NCI-H2196 (cell line): ENCODE results near the gene LIX1L.

Experiments used
- DNase-seq: peaks from one replicate; lab custom pipeline; 2025; ENCODE audit not compliant: unreplicated experiment; lab: John Stamatoyannopoulos, UW

Gene LIX1L

GRCh38 chr1:145985502-145986439, 28.0 kb upstream of the LIX1L start:
- peak; percentile 66 for DNase-seq

DNA sequence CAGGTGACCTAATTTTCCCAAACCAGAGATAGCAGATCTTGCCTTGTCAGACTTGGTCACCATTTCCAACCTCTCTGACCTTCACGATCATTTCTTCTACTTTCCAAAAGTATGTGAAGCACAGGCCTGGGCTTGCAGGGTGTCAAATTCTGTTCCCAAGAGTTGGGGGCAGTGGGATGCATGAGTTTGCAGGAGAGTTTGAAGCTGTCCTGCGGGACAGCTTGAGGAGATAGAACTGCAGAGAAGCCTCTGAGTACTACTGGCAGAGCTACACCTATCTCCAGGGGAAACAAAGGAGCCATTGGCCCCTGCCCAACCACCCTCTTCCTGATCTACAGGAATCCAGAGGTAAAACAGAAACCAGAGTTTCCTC, 27.3 kb upstream of the LIX1L start:
- DNase-seq: no peak

GRCh38 chr1:145983960-145984830, 26.4 kb upstream of the LIX1L start:
- DNase-seq: no peak

DNA sequence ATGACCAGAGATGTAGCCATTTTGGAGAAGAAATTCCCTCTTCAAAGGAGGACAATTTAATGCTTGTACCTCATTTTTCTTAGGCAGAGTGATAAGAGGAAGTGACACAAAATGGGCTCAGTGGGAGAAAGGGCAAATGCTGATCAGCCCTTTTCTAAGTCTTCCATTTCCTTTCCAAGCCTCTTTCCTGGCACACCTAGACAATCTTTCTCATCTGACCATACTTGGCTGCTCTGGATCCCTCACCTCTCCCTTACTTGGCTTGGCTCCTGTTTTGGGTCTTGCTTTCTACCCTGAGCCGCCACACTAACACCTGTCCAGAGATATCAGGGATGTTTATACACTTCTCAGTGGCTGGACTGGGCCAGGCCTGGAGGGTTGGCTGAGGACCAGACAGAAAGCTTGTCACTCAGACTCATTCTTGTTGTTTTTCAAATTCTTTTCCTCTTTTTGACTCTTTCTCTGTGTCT, 25.4 kb upstream of the LIX1L start:
- peak; percentile 72 for DNase-seq

- DNase-seq: no peak
Observed at GRCh38 chr1:145982010-145982723, 24.4 kb upstream of the LIX1L start.

DNA sequence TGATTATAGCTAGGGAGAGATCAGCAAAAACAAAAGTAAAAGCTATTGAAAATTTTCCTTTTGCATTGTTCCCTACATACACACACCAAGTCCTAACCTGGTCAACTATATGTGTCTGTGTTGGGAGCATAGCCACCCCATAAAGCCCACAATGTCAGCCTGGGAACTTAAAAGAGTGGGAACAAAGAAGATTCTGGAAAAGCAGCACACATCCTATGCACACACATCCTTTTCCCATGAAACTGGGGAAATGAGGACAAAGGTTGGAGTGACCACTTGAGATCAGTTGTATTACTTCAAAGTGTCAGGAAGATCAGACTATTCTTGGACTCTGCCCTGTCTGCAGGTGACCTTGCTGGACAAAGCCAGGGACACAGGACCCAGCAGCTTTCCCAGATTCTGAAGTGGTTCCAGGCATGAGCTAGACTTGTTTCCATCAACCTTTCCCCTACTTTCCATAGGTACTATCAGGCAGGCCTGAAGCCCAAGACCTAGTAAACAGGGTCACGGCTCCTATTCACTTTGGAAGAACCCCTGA, 22.7 kb upstream of the LIX1L start:
- DNase-seq: no peak

DNA sequence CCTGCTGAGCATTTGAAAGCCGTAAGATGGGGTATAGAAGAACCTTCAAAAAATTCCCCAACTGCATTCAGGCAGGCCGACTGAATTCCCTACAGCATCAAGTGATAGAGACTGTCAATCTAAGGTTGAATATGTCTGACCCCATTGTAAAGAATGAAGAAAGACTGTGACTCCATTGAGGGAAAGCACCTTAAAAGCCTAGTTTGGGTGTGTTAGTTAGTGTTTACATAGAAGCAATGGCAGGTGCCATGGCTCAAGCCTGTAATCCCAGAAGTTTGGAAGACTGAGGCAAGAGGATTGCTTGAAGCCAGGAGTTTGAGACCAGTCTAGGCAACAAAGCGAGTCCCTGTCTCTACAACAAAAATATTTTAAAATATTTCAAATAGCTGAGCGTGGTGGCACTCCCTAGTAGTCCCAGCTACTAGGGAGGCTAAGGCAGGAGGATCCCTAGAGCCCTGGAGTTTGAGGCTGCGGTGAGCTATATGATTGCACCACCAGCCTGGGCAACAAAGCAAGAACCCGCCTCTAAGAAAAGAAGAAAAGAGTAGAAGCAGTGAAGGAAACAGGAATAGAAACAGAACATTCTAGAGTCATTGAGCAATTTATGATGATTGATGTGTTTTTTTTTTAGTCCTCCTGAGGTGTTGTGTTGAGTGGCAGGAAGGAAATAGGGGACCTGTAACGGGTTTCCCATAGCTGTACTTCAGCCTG, 22.1 kb upstream of the LIX1L start:
- DNase-seq: no peak

DNA sequence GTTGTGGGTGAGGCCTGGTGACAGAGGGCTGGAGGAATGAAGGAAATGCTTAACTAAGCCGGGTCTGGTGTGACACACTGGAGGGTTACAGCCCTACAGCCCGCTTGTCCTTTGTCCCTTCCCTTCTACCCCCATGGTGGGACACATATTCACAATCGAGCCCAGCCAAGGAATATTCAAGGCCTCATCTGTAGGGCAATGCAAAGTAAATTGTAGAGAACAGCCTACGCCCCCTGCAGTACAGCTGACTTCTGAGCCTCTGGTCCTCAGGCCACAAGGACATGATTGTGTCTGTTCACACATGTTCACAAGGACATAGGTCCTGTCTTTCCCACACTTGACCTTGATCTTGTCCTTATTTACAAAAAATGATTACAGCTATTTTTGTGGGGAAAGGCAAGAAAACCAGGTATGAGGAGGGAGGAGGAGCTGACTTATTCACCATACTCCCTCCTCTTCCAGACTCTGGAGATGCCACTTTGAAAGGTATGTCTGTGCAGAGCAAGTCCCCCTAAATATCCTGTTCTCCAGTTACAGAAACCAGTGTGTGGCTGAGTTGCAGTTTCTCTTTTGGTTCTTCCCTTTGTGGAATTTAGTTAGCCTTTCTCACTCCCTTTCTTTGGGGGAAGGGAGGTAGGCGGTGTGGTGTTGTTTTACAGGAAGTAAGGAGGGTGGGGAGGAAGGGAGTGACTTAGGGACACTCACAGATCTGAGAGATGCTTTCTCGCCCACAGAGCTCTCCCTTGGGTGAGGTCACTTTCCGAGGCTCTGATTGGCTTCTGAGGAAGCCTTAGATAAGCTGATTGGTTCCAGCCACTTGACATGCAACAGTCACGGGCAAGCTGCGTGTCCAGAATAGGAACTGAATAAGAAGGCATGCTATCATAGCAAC, 21.3 kb upstream of the LIX1L start:
- peak; percentile 99 for DNase-seq

GRCh38 chr1:145978471-145978853, 20.6 kb upstream of the LIX1L start:
- DNase-seq: no peak

DNA sequence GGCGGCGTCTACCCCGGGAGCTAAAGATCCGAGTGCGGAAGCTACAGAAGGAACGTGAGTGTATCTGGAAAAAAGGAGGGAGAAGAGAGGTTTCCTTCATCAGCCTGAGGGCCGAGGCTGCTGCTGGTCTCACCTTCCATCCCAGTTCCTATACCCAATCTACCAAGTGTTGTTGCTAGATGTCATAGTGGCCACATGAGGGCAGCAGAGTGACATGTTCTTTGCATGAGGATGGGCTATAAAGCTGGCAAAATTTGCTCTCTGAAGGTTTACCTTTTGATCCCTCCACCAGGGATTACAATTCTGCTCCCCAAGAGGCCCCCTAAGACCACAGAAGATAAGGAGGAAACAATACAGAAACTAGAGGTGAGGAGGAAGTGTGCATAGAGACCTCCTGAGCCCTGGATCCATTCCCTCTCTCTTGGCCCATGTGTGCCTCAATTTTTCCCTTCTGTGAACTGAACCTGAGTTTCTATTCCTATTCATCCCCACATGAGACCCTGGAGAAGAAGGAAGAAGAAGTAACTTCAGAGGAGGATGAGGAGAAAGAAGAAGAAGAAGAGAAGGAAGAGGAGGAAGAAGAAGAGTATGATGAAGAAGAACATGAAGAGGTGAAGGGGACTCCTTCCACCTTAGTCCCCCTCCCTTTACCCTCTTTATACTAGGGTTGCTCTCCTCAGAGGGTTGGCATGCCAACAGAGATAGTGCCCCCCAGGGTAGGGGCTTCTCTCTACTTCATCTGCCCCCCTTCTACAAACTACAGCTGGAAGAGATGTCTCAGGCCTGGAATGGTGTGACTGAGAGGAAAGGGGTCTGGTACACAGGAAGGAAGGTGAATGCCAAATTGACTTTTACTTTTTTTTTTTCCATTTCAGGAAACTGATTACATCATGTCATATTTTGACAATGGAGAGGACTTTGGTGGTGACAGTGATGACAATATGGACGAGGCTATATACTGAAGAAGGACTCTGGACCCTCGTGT, 20.0 kb upstream of the LIX1L start:
- peak; percentile 79 for DNase-seq

- no peak for DNase-seq
Observed at GRCh38 chr1:145977016-145977415, 19.2 kb upstream of the LIX1L start.

DNA sequence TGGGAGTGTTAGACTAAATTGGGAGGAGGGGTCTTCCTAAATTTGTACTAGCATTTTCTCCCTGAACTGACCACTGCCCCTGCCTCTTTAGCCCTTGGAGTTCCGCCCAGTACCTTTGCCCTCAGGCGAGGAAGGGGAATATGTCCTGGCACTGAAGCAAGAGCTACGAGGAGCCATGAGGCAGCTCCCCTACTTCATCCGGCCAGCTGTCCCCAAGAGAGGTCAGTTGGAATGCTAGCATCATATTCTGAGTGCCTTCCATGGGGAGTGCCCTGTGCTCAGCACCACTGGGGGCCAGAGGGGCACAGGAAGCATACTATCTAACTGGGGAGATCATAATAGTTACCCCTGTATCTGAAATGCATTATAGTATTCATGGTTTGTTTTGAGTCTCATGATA, 17.4 kb upstream of the LIX1L start:
- no peak for DNase-seq

DNA sequence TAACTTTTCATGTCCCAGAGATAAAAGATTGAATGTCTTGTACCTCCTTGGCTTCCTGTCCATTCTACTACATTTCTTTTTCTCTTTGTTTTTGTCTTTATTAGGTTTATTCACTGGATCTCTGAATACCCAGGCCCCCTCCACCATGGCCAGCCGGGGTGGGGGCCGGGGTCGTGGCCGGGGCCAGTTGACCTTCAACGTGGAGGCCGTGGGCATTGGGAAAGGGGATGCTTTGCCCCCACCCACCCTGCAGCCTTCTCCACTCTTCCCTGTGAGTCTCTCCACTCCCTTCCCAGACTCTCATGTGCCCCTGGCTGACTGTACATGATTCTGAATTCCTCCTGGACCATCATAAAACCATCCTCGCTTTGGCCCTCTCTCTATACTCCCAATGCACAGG, 16.9 kb upstream of the LIX1L start:
- no peak for DNase-seq

DNA sequence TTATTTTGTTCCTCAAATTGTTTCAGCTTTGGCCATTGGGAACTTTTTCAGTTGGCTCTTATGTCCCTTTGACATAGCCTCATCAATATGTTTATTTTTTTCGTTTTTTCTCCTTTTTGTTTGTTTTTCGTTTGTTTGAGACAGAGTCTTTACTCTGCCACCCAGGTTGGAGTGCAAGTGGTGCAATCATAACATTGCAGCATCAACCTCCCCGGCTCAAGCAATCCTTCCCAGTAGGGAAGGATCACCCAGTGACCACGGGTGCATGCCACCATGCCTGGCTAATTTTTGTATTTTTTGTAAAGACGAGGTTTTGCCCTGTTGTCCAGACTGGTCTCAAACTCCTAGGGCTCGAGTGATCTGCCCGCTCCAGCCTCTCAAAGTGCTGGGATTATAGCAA, 14.8 kb upstream of the LIX1L start:
- no peak for DNase-seq

DNA sequence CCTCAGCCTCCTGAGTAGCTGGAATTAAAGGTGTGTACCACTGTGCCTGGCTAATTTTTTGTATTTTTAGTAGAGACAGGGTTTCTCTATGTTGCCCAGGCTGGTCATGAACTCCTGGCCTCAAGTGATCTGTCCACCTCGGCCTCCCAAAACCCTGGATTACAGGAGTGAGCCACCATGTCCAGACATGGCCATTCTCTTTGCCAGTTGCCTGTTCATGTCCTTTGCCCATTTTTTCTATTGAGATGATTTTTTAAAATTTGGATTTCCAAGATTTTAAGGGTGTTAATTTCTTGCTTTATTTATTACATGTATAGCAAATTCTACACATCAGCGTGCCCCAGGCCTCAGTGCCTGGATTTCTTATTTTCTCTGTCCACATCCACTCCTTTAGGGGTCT, 9.5 kb upstream of the LIX1L start:
- no peak for DNase-seq

GRCh38 chr1:145965119-145965744, 7.4 kb upstream of the LIX1L start:
- no peak for DNase-seq

DNA sequence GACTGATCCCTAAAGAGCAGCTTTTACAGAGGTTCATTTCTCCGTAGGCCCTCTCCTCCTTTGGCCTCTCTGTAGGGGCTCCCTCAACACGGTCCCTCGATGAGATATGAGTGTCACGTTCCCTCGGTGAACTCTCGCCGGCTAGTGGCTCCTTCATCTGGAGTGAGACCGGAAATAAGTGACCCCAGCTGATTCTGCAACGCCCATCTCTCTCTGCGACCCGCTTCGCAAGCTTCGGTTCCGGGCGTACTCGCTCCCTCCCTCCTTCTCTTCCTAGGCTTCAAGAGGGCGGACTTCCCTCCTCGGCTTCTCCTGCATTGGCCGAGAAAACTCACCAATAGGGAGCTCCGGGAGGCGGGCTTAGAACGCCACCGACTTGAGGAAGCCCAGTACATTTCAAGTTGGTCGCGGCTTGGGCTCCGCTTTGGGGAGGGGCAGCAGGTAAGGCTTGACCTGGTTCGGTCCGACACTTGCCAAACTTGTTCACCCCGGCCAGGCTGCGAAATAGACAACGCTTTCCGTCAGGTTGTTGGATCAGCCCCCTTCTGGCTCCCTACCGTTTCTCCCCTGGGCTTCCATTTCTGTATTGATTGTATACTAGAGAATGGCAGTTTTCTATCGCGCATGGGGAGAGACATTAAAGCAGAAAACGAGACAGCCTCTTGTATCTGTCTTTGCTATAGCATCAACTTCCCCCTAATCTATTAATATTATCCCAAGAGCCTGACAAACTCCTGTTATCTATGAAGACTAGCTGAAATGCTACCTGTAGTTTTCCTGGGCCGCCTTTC, 6.7 kb upstream of the LIX1L start, which contains the start of the genes ANKRD34A and POLR3GL:
Gene ANKRD34A, minus strand, starts transcription at position 248 of the 791 bp plus-strand sequence. CDS start 2,816 bp downstream, outside the sequence.
Gene POLR3GL, plus strand, starts transcription at position 363 of the 791 bp plus-strand sequence. CDS start 10,176 bp downstream, outside the sequence.
- DNase-seq: peak; percentile 95
